Measurements from ENCODE around the gene AFF4. TPM values are rescaled to one million over a fixed set of nuclear protein-coding genes. Genes with fewer than 3 reads are reported as not detected.

AFF4 gene
- polyA plus RNA-seq, 3 donors from 2014 or later, result 10.7 to 31.8 (median 11.7) TPM

GRCh38 chr5:132895719-132896305 is 67.6 kb downstream of the AFF4 start:
- H3K27ac Mint-ChIP-seq, result peak overlapping the region in 2 of 6 donors; percentile 57 to 75
- no peak overlapping the region for H3K4me3 Mint-ChIP-seq
- H3K4me1 Mint-ChIP-seq, result peaks cover 0 to 5% of the 10 kb centered on the region in 2 donors
- DNase-seq, result no peak
- H3K36me3 Mint-ChIP-seq, result peaks cover 13 to 57% (median 40%) of the 10 kb centered on the region in 3 donors
- H3K9me3 Mint-ChIP-seq, result no peaks in the 10 kb centered on the region
- H3K27me3 Mint-ChIP-seq (ENCODE audit: low read depth in 3 of 3), result no peaks in the 10 kb centered on the region

GRCh38 chr5:132890817-132891216 is 72.6 kb downstream of the AFF4 start:
- no peak for DNase-seq
- Mint-ChIP-seq H3K27me3 (ENCODE audit: low read depth in 3 of 3) (peaks cover 0 to 1% (median 0%) of the 10 kb centered on the region in 3 donors), H3K27ac (peak overlapping the region in 1 of 6 donors; percentile 57), H3K4me1 (no peaks in the 10 kb centered on the region), H3K4me3 (no peak overlapping the region), H3K36me3 (peaks cover 13 to 58% (median 39%) of the 10 kb centered on the region in 3 donors), H3K9me3 (no peaks in the 10 kb centered on the region)

- H3K36me3 Mint-ChIP-seq, result peaks cover 10 to 61% (median 35%) of the 10 kb centered on the region in 3 donors
These were observed 73.9 kb downstream of the AFF4 start for GRCh38 chr5:132889501-132889900.

GRCh38 chr5:132887283-132887682 is 76.2 kb downstream of the AFF4 start:
- Mint-ChIP-seq H3K27ac (peak overlapping the region in 1 of 6 donors; percentile 13), H3K4me1 (peaks cover 0 to 10% of the 10 kb centered on the region in 2 donors), H3K4me3 (no peak overlapping the region), H3K36me3 (peaks cover 11 to 55% (median 22%) of the 10 kb centered on the region in 3 donors), H3K27me3 (ENCODE audit: low read depth in 3 of 3) (peaks cover 0 to 1% (median 0%) of the 10 kb centered on the region in 3 donors), H3K9me3 (no peaks in the 10 kb centered on the region)
- DNase-seq, result no peak

More at GRCh38 chr5:132889501-132889900, 73.9 kb downstream of the AFF4 start:
- Mint-ChIP-seq H3K27ac (no peak overlapping the region), H3K4me1 (no peaks in the 10 kb centered on the region), H3K9me3 (no peaks in the 10 kb centered on the region), H3K27me3 (ENCODE audit: low read depth in 3 of 3) (peaks cover 0 to 1% (median 0%) of the 10 kb centered on the region in 3 donors), H3K4me3 (no peak overlapping the region)
- DNase-seq, result no peak

GRCh38 chr5:132886064-132886823 is 77.2 kb downstream of the AFF4 start:
- H3K9me3 Mint-ChIP-seq, result no peaks in the 10 kb centered on the region
- H3K36me3 Mint-ChIP-seq, result peaks cover 11 to 50% (median 17%) of the 10 kb centered on the region in 3 donors
- peaks cover 0 to 10% of the 10 kb centered on the region in 2 donors for H3K4me1 Mint-ChIP-seq
- no peak overlapping the region for H3K4me3 Mint-ChIP-seq
- H3K27ac Mint-ChIP-seq, result no peak overlapping the region
- DNase-seq, result no peak
- peaks cover 0 to 1% (median 0%) of the 10 kb centered on the region in 3 donors for H3K27me3 Mint-ChIP-seq (ENCODE audit: low read depth in 3 of 3)

GRCh38 chr5:132884548-132884947 is 78.9 kb downstream of the AFF4 start:
- peaks cover 0 to 10% of the 10 kb centered on the region in 2 donors for H3K4me1 Mint-ChIP-seq
- no peaks in the 10 kb centered on the region for H3K9me3 Mint-ChIP-seq
- peaks cover 0 to 1% (median 0%) of the 10 kb centered on the region in 3 donors for H3K27me3 Mint-ChIP-seq (ENCODE audit: low read depth in 3 of 3)
- DNase-seq, result no peak
- H3K36me3 Mint-ChIP-seq, result peaks cover 11 to 52% (median 22%) of the 10 kb centered on the region in 3 donors
- peak overlapping the region in 1 of 6 donors; percentile 54 for H3K27ac Mint-ChIP-seq
- no peak overlapping the region for H3K4me3 Mint-ChIP-seq

- no peak overlapping the region for H3K4me3 Mint-ChIP-seq
- H3K27me3 Mint-ChIP-seq (ENCODE audit: low read depth in 3 of 3), result peaks cover 0 to 1% (median 0%) of the 10 kb centered on the region in 3 donors
- peak overlapping the region; percentile 43 to 70 (median 55) for H3K27ac Mint-ChIP-seq
- no peaks in the 10 kb centered on the region for H3K9me3 Mint-ChIP-seq
- peaks cover 11 to 61% (median 22%) of the 10 kb centered on the region in 3 donors for H3K36me3 Mint-ChIP-seq
- DNase-seq, result peak; percentile 22 to 29 (median 22)
- H3K4me1 Mint-ChIP-seq, result peaks cover 0 to 10% of the 10 kb centered on the region in 2 donors
These were observed 80.1 kb downstream of the AFF4 start for GRCh38 chr5:132883261-132883834.

- DNase-seq, result no peak
- H3K27me3 Mint-ChIP-seq (ENCODE audit: low read depth in 3 of 3), result no peaks in the 10 kb centered on the region
- peaks cover 4 to 25% (median 9%) of the 10 kb centered on the region in 3 donors for H3K36me3 Mint-ChIP-seq
- no peak overlapping the region for H3K27ac Mint-ChIP-seq
- H3K9me3 Mint-ChIP-seq, result no peaks in the 10 kb centered on the region
- no peaks in the 10 kb centered on the region for H3K4me1 Mint-ChIP-seq
- no peak overlapping the region for H3K4me3 Mint-ChIP-seq
These were observed 85.5 kb downstream of the AFF4 start for GRCh38 chr5:132877938-132878337.

GRCh38 chr5:132877466-132877865 is 86.0 kb downstream of the AFF4 start:
- DNase-seq, result no peak
- no peak overlapping the region for H3K27ac Mint-ChIP-seq
- no peak overlapping the region for H3K4me3 Mint-ChIP-seq
- peaks cover 0 to 22% (median 13%) of the 10 kb centered on the region in 3 donors for H3K36me3 Mint-ChIP-seq
- H3K9me3 Mint-ChIP-seq, result no peaks in the 10 kb centered on the region
- H3K27me3 Mint-ChIP-seq (ENCODE audit: low read depth in 3 of 3), result peaks cover 0 to 1% (median 0%) of the 10 kb centered on the region in 3 donors
- H3K4me1 Mint-ChIP-seq, result no peaks in the 10 kb centered on the region

GRCh38 chr5:132876020-132876759 is 87.2 kb downstream of the AFF4 start:
- no peak overlapping the region for H3K27ac Mint-ChIP-seq
- H3K9me3 Mint-ChIP-seq, result no peaks in the 10 kb centered on the region
- no peak overlapping the region for H3K4me3 Mint-ChIP-seq
- DNase-seq, result no peak
- H3K36me3 Mint-ChIP-seq, result peaks cover 0 to 21% (median 11%) of the 10 kb centered on the region in 3 donors
- H3K4me1 Mint-ChIP-seq, result no peaks in the 10 kb centered on the region
- H3K27me3 Mint-ChIP-seq (ENCODE audit: low read depth in 3 of 3), result peaks cover 0 to 1% (median 0%) of the 10 kb centered on the region in 3 donors

GRCh38 chr5:132873930-132874271 is 89.5 kb downstream of the AFF4 start:
- Mint-ChIP-seq H3K4me3 (no peak overlapping the region), H3K36me3 (peaks cover 0 to 7% (median 7%) of the 10 kb centered on the region in 3 donors), H3K9me3 (no peaks in the 10 kb centered on the region), H3K27ac (peak overlapping the region in 2 of 6 donors; percentile 20 to 22), H3K4me1 (peaks cover 0 to 1% of the 10 kb centered on the region in 2 donors), H3K27me3 (ENCODE audit: low read depth in 3 of 3) (peaks cover 1 to 4% (median 3%) of the 10 kb centered on the region in 3 donors)
- DNase-seq, result no peak

- no peak for DNase-seq
- Mint-ChIP-seq H3K4me3 (no peak within 1 kb of the TSS), H3K4me1 (peaks cover 0 to 7% of the 10 kb centered on the region in 2 donors), H3K36me3 (peaks cover 0 to 6% (median 3%) of the 10 kb centered on the region in 3 donors), H3K27ac (peak within 1 kb of the TSS in 4 of 6 donors; percentile 20 to 84 (median 27)), H3K27me3 (ENCODE audit: low read depth in 3 of 3) (peaks cover 1 to 4% (median 3%) of the 10 kb centered on the region in 3 donors), H3K9me3 (no peaks in the 10 kb centered on the region)
These were observed 90.1 kb downstream of the AFF4 start, which contains the start of gene LEAP2 for GRCh38 chr5:132873119-132873929. TSS of gene LEAP2 (plus strand) at chr5:132873668. CDS start at chr5:132873695, 27 bp downstream.

GRCh38 chr5:132872788-132873118 is 90.7 kb downstream of the AFF4 start:
- H3K4me1 Mint-ChIP-seq, result peaks cover 0 to 11% of the 10 kb centered on the region in 2 donors
- H3K9me3 Mint-ChIP-seq, result no peaks in the 10 kb centered on the region
- peaks cover 1 to 4% (median 3%) of the 10 kb centered on the region in 3 donors for H3K27me3 Mint-ChIP-seq (ENCODE audit: low read depth in 3 of 3)
- H3K4me3 Mint-ChIP-seq, result no peak overlapping the region
- no peak for DNase-seq
- H3K36me3 Mint-ChIP-seq, result peaks cover 0 to 4% (median 0%) of the 10 kb centered on the region in 3 donors
- H3K27ac Mint-ChIP-seq, result peak overlapping the region in 1 of 6 donors; percentile 84

Measured in immature natural killer cell (primary cell).